Fibroblast of villous mesenchyme (primary cell): ENCODE data around the gene ATRN. TPM values are rescaled to one million over a fixed set of nuclear protein-coding genes. Genes with fewer than 3 reads are reported as not detected.

Source experiments
- DNase-seq: peaks from one replicate; pipeline ENCODE4 v3.0.0-alpha.2; 2010; ENCODE audit warnings: low read depth
- H3K4me3 ChIP-seq: 2 replicates; pipeline ENCODE4 v1.5.1; 2011; ENCODE audit warnings: low read depth, mild to moderate bottlenecking, low read length
- CTCF ChIP-seq: IDR thresholded peaks from 2 replicates; pipeline ENCODE4 v1.5.1; 2012; ENCODE audit warnings: low read depth, mild to moderate bottlenecking, low read length; ENCODE audit not compliant: insufficient read depth
- small RNA-seq: library from RNA; depleted of rRNA; stranded (forward); fragments of <200 nt; gene quantifications from one replicate; pipeline ENCODE3, GENCODE V24; 2012
- total RNA-seq: library from RNA; depleted of rRNA; stranded (reverse); fragments of >200 nt; gene quantifications from 2 replicates; pipeline ENCODE4 v1.2.3, GENCODE V29; 2012

Gene ATRN
- total RNA-seq, 1 donor: 39.3 TPM

DNA sequence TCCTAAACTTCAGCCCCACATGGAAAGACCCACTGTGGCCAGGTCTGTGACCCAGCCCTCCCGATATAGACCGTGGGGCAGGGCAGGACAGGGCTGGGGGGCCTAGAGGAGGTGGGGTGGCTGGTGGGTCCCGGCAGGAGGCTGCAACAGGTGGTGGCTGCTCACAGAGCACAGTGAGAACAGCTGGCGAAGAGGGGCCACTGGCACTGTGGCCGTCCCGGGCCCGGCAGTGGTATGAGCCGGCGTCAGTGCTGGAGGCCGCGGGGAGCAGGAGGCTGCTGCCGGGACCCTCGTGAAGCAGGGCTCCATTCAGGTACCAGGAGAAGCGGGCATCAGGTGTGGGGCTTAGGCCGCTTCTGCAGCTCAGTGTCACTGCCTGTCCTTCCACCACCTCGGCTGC, 228.2 kb downstream of the ATRN start:
- DNase-seq: no peak
- TF ChIP-seq CTCF: no peak
- no peak overlapping the region for H3K4me3 ChIP-seq

Small RNAs within 50 kb of the gene (small RNA-seq; reads per million reads assigned to genes)
- gene AL353193.1: not detected

Other genes with a start within 250 kb of the ATRN start
- gene SLC4A11, start 231.8 kb upstream of the ATRN start, total RNA-seq: 1.6 and 1.7 TPM in 2 replicates
- 13.2 and 20.3 TPM in 2 replicates for gene DNAAF9, start 63.3 kb upstream of the ATRN start, total RNA-seq
- not detected in 2 replicates for gene GFRA4, start 192.4 kb downstream of the ATRN start, total RNA-seq
- 44.8 and 53.1 TPM in 2 replicates for gene ADAM33, start 211.0 kb downstream of the ATRN start, total RNA-seq
- gene SIGLEC1, start 241.6 kb downstream of the ATRN start, total RNA-seq: not detected in 2 replicates